Left renal pelvis (tissue), 4 donors: ENCODE data around the gene SEM1. TPM values are rescaled to one million over a fixed set of nuclear protein-coding genes. Genes with fewer than 3 reads are reported as not detected.
"Not testable (repeated sequence)": the region's sequence is repeated elsewhere in the genome, so short reads cannot be mapped to it uniquely, and the experiment has no call there.

Source experiments
- DNase-seq, 4 donors: peaks; one replicate each; pipeline ENCODE4 v3.0.0-alpha.2; 2013; ENCODE audit warnings: low read depth in 4 of 4, low spot score in 3 of 4
- polyA plus RNA-seq, 4 donors: library from polyadenylated mRNA; unstranded; fragments of 120-200 nt; gene quantifications; one replicate each; pipeline ENCODE4 v1.2.1, GENCODE V29; 2013; ENCODE audit not compliant: insufficient read length in 4 of 4

Gene SEM1
- polyA plus RNA-seq, 4 donors = 178 to 219 (median 199) TPM

GRCh38 chr7:96707901-96708774 is 1.5 kb downstream of the SEM1 start:
- DNase-seq = no peak

- DNase-seq = no peak
These were observed 8.4 kb downstream of the SEM1 start for GRCh38 chr7:96701258-96701657.

- DNase-seq = no peak
These were observed 9.1 kb downstream of the SEM1 start for GRCh38 chr7:96700516-96700915.

- no peak for DNase-seq
These were observed 10.3 kb downstream of the SEM1 start for GRCh38 chr7:96699219-96699871.

GRCh38 chr7:96698449-96698848 is 11.2 kb downstream of the SEM1 start:
- not testable (repeated sequence) for DNase-seq

GRCh38 chr7:96697822-96698221 is 11.8 kb downstream of the SEM1 start:
- no peak for DNase-seq

- DNase-seq = no peak
These were observed 14.1 kb downstream of the SEM1 start for GRCh38 chr7:96695581-96695980.

GRCh38 chr7:96694082-96694481 is 15.6 kb downstream of the SEM1 start:
- no peak for DNase-seq

GRCh38 chr7:96691702-96692101 is 17.9 kb downstream of the SEM1 start:
- DNase-seq = no peak

GRCh38 chr7:96689414-96689813 is 20.2 kb downstream of the SEM1 start:
- no peak for DNase-seq

- no peak for DNase-seq
These were observed 23.3 kb downstream of the SEM1 start for GRCh38 chr7:96686305-96686704.

GRCh38 chr7:96685755-96686154 is 23.9 kb downstream of the SEM1 start:
- no peak for DNase-seq

- DNase-seq = no peak
These were observed 24.3 kb downstream of the SEM1 start for GRCh38 chr7:96685353-96685752.

GRCh38 chr7:96679886-96680285 is 29.8 kb downstream of the SEM1 start:
- DNase-seq = no peak

GRCh38 chr7:96676919-96677318 is 32.7 kb downstream of the SEM1 start:
- no peak for DNase-seq

- no peak for DNase-seq
These were observed 34.1 kb downstream of the SEM1 start for GRCh38 chr7:96675548-96675947.

- DNase-seq = no peak
These were observed 35.1 kb downstream of the SEM1 start for GRCh38 chr7:96674565-96674964.

GRCh38 chr7:96671854-96672253 is 37.8 kb downstream of the SEM1 start:
- DNase-seq = no peak

GRCh38 chr7:96670338-96671289 is 39.0 kb downstream of the SEM1 start:
- no peak for DNase-seq

GRCh38 chr7:96669812-96670211 is 39.8 kb downstream of the SEM1 start:
- no peak for DNase-seq

GRCh38 chr7:96667026-96667425 is 42.6 kb downstream of the SEM1 start:
- no peak for DNase-seq
